Measurements from ENCODE around the gene NPAS1. TPM values are rescaled to one million over a fixed set of nuclear protein-coding genes. Genes with fewer than 3 reads are reported as not detected.
"Not testable (repeated sequence)": the region's sequence is repeated elsewhere in the genome, so short reads cannot be mapped to it uniquely, and the experiment has no call there.

NPAS1 gene
- total RNA-seq, 1 experiment from 2014 or later, result 1.4 TPM

- Histone ChIP-seq H3K36me3 (ENCODE audit: low read depth) (peaks cover 36% of the 10 kb centered on the region), H4K20me1 (ENCODE audit: insufficient read depth) (peaks cover 3% of the 10 kb centered on the region; the same call in 1 of the 2 replicates), H3F3A (ENCODE audit: insufficient read depth, low read depth) (peaks cover 29% of the 10 kb centered on the region), H2AFZ (no peak overlapping the region), H3K4me2 (no peak overlapping the region), H3K4me1 (replicated peaks; ENCODE audit: insufficient read depth) (peaks cover 2% of the 10 kb centered on the region), H3K4me3 (no peak overlapping the region), H3K79me2 (ENCODE audit: low read depth) (0 out of 2 replicates have a peak, but pooled peaks cover 5% of the 10 kb centered on the region), H3K27me3 (ENCODE audit: insufficient read depth, low read depth) (no peaks in the 10 kb centered on the region), H3K9me2 (ENCODE audit: insufficient read depth) (no peaks in the 10 kb centered on the region), H3K9me3 (ENCODE audit: insufficient read depth, low read depth) (no peaks in the 10 kb centered on the region), H3K27ac (no peak overlapping the region)
- ChIA-PET POLR2A (ENCODE audit: unreplicated experiment) (no interaction called here), CTCF (no interaction called here)
- TF ChIP-seq CTCF (conservative IDR thresholded peaks at IDR 0.05), result no peak
- no peak for TF ChIP-seq EZH2 (IDR thresholded peaks at IDR 0.05; ENCODE audit: low read depth)
- intact Hi-C loops (cut with micrococcal nuclease; ENCODE audit: unreplicated experiment), result no loop called here
- no TSS peak for BruUV-seq (replicated peaks)
- no peak for DNase-seq
Measured at GRCh38 chr19:47074621-47075020, 55.0 kb downstream of the NPAS1 start.

- Histone ChIP-seq H3K4me1 (replicated peaks; ENCODE audit: insufficient read depth) (peaks cover 5% of the 10 kb centered on the region), H3K9me3 (ENCODE audit: insufficient read depth, low read depth) (no peaks in the 10 kb centered on the region), H3K4me3 (no peak overlapping the region), H3K27me3 (ENCODE audit: insufficient read depth, low read depth) (no peaks in the 10 kb centered on the region), H2AFZ (no peak overlapping the region), H3F3A (ENCODE audit: insufficient read depth, low read depth) (peaks cover 36% of the 10 kb centered on the region), H3K9me2 (ENCODE audit: insufficient read depth) (no peaks in the 10 kb centered on the region), H3K36me3 (ENCODE audit: low read depth) (peaks cover 36% of the 10 kb centered on the region), H4K20me1 (ENCODE audit: insufficient read depth) (peaks cover 3% of the 10 kb centered on the region; the same call in 1 of the 2 replicates), H3K79me2 (ENCODE audit: low read depth) (0 out of 2 replicates have a peak, but pooled peaks cover 5% of the 10 kb centered on the region), H3K4me2 (no peak overlapping the region), H3K27ac (no peak overlapping the region)
- POLR2A ChIA-PET (ENCODE audit: unreplicated experiment), result no interaction called here
- intact Hi-C loops (cut with micrococcal nuclease; ENCODE audit: unreplicated experiment), result no loop called here
- no TSS peak for BruUV-seq (replicated peaks)
- TF ChIP-seq EZH2 (IDR thresholded peaks at IDR 0.05; ENCODE audit: low read depth), result no peak
- TF ChIP-seq CTCF (conservative IDR thresholded peaks at IDR 0.05), result no peak
- CTCF ChIA-PET, result no interaction called here
- DNase-seq, result no peak
Measured at GRCh38 chr19:47075179-47075810, 55.7 kb downstream of the NPAS1 start.

GRCh38 chr19:47075941-47076340 lies 56.3 kb downstream of the NPAS1 start:
- Histone ChIP-seq H3K4me2 (no peak overlapping the region), H3K27ac (no peak overlapping the region), H3K9me2 (ENCODE audit: insufficient read depth) (no peaks in the 10 kb centered on the region), H3K4me1 (replicated peaks; ENCODE audit: insufficient read depth) (peaks cover 5% of the 10 kb centered on the region), H3K79me2 (ENCODE audit: low read depth) (0 out of 2 replicates have a peak, but pooled peaks cover 5% of the 10 kb centered on the region), H3K4me3 (no peak overlapping the region), H2AFZ (no peak overlapping the region), H3K36me3 (ENCODE audit: low read depth) (peaks cover 33% of the 10 kb centered on the region), H3F3A (ENCODE audit: insufficient read depth, low read depth) (peaks cover 42% of the 10 kb centered on the region), H3K27me3 (ENCODE audit: insufficient read depth, low read depth) (no peaks in the 10 kb centered on the region), H3K9me3 (ENCODE audit: insufficient read depth, low read depth) (no peaks in the 10 kb centered on the region), H4K20me1 (ENCODE audit: insufficient read depth) (peaks cover 3% of the 10 kb centered on the region; the same call in 1 of the 2 replicates)
- intact Hi-C loops (cut with micrococcal nuclease; ENCODE audit: unreplicated experiment), result no loop called here
- POLR2A ChIA-PET (ENCODE audit: unreplicated experiment), result no interaction called here
- BruUV-seq (replicated peaks), result no TSS peak
- DNase-seq, result no peak
- TF ChIP-seq CTCF (conservative IDR thresholded peaks at IDR 0.05) (no peak), EZH2 (IDR thresholded peaks at IDR 0.05; ENCODE audit: low read depth) (no peak)
- CTCF ChIA-PET, result no interaction called here

GRCh38 chr19:47078351-47078750 lies 58.7 kb downstream of the NPAS1 start:
- POLR2A ChIA-PET (ENCODE audit: unreplicated experiment); H3K79me2 ChIP-seq (ENCODE audit: low read depth); H3K9me3 ChIP-seq (ENCODE audit: insufficient read depth, low read depth); DNase-seq; H3K9me2 ChIP-seq (ENCODE audit: insufficient read depth); BruUV-seq (replicated peaks); H3K4me1 ChIP-seq (replicated peaks; ENCODE audit: insufficient read depth); H4K20me1 ChIP-seq (ENCODE audit: insufficient read depth); H2AFZ ChIP-seq; H3K27ac ChIP-seq; H3K4me2 ChIP-seq; intact Hi-C loops (cut with micrococcal nuclease; ENCODE audit: unreplicated experiment); H3K27me3 ChIP-seq (ENCODE audit: insufficient read depth, low read depth); H3K4me3 ChIP-seq: not testable (repeated sequence)
- peaks cover 30% of the 10 kb centered on the region for H3K36me3 ChIP-seq (ENCODE audit: low read depth)
- CTCF ChIA-PET, result interaction anchor here (0.7 kb wide), 1 partner anchor 69 kb away, joined by 5 read pairs; no protein-coding TSS in a partner anchor
- peaks cover 51% of the 10 kb centered on the region for H3F3A ChIP-seq (ENCODE audit: insufficient read depth, low read depth)

Data from PC-9 (cell line).